GM21737 (cell line): ENCODE measurements around the gene ALDH16A1.

Source experiments
- ATAC-seq: cut with Tn5 transposase; IDR thresholded peaks from one replicate; pipeline ENCODE4 v1.9.1; 2021; ENCODE audit warnings: mild to moderate bottlenecking, moderate library complexity; ENCODE audit not compliant: unreplicated experiment

The ALDH16A1 gene

DNA sequence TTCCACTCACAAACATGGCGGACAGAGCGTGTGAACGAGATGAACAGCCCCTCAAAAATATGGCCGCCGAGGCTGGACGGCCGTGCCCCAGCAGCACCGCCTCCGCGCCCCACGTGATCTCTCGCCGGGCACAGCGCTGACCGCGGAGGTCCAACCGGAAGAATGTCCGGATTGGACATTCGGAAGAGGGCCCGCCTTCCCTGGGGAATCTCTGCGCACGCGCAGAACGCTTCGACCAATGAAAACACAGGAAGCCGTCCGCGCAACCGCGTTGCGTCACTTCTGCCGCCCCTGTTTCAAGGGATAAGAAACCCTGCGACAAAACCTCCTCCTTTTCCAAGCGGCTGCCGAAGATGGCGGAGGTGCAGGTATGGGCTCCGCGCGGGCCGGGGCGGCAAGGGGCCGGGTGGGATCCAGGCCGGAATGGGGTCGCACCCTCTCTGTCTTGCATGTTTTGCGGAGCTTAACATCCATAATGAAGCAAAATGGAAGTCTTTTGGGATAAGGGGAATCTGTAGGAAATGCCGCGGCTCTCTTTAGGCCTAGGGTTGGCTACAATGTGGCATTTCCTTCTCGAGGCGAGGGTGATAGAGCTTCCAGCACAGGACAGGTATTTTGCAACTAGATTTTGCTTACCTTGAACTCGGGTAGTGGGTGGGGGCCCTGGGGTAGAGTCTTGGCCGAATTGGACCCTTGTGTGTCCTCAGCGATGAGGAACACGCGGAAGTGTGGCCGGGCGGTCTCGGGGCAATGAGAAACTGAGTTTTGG lies 34.4 kb downstream of the ALDH16A1 start, which contains the start of gene RPL13A:
TSS of gene RPL13A (plus strand) at position 332 of the 769 bp plus-strand sequence. CDS start at position 354, 22 bp downstream.
- peak; percentile 89 for ATAC-seq

DNA sequence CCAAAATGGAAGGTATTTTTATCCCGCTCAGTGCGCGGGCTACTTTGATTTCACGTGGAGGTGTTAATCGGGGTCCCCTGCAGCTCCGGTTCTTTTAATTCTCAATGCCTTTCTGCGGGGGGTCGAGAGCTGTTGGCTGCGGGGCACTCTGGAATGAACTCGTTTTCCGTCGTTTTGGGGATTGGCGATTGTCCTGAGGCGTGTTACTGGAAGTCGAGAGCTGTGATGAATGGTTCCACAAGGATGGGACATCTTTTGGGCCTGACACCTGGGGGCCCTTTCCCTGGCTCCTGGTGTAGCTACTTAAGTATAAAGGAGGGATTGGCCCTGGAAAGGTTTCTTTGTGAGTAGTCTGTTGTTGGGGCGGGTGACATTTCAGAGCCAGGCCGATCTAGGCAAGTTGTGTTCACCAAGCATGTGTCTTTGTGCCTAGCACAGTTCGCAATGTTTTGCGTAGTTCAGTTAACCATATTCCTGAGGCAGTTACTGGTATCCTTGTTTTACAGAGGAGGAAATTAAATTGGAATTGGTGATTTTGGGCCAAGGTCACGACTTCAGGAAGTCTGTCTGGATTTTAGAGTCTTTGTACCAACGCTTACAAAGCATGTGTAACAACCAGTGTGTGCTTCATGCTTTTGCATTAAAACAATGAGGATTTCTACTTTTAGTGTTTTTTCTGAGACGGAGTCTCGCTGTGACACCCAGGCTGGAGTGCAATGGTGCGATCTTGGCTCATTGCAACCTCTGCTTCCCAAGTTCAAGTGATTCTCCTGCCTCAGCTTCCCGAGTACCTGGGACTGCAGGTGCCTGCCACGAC lies 35.2 kb downstream of the ALDH16A1 start:
- no peak for ATAC-seq

DNA sequence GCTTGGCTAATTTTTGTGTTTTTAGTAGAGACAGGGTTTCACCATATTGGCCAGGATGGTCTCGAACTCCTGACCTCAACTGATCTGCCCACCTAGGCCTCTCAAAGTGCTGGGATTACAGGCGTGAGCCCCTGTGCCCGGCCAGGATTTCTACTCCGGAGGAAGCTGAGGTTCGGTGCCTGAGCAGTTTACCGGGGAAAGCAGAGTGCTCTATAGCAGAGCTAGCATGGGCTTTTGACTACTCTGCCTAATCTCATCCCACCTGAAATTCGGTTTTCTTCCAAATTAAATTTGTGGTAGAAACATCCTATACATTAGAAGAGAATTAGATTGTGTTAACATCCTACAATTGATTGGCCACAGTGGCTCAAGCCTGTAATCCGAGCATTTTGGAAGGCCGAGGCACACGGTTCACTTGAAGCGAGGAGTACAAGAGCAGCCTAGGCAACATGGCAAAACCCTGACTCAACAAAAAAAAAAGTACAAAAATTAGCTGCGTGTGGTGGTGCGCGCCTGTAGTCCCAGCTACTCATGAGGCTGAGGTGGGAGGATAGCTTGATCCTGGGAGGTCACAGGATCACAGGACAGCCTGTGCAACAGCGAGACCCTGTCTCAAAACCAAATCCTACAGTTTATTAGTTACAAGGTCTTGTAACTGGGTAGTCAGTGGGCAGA lies 36.0 kb downstream of the ALDH16A1 start:
- no peak for ATAC-seq

DNA sequence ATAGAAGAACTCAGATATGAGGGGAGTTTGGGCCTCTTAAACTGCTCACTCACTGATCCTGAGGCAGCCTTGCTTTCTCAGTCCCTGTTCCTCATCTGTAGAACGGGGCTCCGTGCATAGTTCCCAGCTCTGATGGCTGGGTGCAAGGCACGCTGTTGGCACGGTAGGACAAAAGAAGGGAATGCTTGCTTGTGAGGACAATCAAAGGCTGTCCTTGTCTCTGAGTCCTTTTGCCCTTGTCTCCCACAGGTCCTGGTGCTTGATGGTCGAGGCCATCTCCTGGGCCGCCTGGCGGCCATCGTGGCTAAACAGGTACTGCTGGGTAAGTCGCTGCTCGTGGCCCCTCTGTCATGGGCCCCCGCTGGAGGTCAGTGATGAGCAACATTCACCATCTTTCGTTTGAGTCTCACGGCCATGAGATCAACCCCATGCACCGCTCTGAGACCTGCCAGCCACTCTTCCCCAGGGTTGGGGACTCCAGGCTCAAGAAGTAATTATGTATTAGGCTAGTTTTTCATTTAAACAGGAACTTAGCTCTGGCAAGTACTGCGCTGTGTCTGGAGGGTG lies 36.7 kb downstream of the ALDH16A1 start:
- ATAC-seq: no peak

DNA sequence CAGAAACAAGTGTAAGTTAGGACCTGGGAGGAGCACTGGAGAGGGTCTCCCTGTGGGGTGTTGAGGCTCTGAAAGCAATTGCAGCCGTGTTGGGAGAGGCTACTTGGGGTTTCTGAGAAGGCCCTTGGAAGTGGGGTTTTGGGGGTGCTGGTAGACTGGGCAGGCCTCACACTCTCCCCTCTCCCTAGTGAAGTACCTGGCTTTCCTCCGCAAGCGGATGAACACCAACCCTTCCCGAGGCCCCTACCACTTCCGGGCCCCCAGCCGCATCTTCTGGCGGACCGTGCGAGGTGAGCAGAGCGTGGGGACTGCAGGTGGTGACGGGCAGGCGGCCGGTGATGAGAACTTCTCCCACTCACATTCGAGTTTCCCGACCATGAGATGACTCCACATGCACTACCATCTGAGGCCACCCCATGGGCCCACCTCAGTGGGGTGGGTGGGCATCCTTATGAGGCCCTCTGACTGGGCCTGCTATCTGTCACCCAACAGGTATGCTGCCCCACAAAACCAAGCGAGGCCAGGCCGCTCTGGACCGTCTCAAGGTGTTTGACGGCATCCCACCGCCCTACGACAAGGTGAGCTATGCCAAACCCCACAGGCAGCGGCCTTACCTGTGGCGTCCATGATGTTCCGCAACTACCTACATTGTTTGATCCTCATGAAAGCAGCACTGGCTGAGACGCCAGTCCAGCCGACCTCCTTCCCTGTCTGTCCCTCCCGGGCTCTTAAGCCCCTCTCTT lies 37.4 kb downstream of the ALDH16A1 start:
- no peak for ATAC-seq

DNA sequence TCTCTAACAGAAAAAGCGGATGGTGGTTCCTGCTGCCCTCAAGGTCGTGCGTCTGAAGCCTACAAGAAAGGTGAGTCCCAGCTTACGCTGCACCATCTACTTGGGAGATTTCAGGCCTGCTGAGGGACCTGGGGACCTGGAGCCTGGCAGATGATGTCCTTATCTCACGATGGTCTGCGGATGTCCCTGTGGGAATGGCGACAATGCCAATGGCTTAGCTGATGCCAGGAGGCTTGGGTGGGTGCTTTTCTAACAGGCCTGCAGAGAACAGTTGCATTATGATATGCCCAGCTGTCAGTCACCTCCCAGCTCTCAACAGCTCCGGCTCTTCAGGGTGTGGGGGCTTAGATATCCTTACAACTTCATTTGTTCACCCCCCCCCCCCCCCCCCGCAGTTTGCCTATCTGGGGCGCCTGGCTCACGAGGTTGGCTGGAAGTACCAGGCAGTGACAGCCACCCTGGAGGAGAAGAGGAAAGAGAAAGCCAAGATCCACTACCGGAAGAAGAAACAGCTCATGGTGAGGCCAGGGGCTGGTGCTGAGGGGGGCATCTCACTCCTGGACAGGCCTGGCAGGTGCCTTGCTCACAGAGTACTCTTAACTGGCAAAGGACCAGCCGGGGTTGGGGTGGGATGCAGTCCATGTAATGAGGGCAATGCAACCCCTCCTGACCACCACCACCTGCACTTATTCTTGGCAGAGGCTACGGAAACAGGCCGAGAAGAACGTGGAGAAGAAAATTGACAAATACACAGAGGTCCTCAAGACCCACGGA lies 38.2 kb downstream of the ALDH16A1 start:
- no peak for ATAC-seq

DNA sequence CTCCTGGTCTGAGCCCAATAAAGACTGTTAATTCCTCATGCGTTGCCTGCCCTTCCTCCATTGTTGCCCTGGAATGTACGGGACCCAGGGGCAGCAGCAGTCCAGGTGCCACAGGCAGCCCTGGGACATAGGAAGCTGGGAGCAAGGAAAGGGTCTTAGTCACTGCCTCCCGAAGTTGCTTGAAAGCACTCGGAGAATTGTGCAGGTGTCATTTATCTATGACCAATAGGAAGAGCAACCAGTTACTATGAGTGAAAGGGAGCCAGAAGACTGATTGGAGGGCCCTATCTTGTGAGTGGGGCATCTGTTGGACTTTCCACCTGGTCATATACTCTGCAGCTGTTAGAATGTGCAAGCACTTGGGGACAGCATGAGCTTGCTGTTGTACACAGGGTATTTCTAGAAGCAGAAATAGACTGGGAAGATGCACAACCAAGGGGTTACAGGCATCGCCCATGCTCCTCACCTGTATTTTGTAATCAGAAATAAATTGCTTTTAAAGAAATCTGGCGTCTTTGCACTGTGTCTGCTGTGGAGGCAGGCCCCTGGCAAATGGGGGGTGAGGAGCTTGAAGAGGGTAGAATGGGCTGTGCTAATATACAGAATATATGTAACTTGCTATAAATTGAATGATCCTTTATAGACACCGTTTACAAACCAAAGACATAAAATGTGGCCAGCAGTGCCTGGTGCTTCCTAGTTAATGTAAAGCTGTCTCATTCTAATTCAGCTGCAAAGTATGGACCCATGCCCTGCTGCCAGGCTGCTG lies 39.0 kb downstream of the ALDH16A1 start:
- ATAC-seq: no peak

DNA sequence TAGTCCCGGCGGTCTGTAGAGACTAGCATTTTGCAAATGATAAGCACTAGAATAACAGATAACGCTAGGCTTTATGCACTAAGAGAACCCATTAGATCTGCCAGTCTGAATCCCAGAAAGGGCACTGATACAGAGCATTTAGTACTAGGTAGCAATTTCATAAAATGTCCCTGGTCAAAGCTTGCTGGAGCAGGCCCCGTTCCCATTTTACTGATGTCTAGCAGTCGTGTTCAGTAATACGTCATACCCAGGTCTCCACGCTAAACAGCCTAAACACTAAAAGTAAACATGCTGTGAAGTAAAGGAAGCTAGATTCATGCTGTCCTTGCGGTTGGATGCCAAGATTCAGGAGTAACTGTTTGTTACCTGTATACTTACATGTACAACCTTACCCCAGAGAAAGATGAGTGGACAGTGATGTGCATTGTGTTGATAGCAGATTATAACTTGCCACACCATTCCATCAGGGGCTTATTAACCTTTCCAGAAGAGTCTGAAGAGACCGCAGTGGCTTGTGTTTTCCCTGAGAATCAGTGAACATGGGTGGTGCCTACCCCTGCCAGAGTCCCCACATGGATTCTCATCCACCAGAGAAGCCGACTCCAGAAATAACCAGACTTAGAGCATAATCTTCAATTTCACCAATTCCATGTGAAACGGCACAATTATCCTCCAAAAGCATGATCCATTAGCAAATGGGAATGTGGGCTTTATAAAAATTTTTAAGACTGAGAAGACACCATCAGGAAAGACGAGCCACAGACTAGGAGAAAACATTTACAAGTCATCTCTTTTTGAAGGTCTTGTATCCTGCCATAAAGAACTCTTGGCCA lies 39.8 kb downstream of the ALDH16A1 start:
- ATAC-seq: no peak

DNA sequence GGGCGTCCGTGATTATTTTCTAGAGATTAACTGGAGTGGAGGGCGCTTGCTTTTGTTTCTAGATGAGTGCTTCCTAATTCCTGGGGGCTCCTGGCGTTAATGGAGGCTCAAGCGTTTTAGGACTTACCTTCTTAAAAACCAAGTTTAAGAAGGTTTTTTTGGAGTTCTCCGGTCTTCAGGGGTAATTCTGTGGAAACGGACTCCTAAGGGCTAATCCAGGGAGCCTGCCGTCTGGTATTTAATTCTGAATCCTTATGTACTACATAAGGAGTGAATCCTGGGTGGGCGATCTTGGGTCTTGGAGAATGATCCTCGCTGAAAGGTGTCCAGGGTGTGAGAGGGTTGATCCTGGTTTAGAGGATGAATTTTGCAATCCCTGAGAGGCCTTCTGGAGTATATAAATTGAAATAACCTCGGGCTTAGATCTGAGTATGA lies 43.6 kb downstream of the ALDH16A1 start:
- ATAC-seq: no peak

DNA sequence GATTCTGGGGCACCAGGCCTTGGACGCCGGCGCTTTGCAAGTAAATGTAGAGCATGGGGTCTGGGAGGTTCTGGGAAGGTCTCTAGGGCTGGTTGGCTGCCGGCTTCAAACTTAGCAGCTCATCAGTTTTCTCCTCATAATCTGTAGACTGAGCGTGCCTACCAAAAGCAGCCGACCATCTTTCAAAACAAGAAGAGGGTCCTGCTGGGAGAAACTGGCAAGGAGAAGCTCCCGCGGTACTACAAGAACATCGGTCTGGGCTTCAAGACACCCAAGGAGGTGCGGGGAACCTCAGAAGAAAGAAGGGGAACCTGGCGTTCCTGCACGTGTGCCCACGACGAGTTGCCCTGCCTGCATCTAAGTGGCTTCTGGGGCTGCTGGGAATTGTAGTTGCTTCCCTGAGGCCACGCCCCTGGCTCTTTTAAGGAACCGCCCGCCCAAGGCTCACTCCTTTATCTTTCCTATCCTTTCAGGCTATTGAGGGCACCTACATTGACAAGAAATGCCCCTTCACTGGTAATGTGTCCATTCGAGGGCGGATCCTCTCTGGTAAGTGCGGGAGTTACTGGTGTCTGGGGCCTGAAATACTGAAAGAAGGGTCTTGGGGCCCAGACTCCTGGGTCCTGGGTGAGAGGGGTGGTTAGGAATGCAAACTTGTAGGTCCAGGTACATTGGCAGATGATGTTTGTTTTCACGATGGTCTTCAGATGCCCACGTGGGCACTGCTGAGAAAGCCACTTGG lies 44.2 kb downstream of the ALDH16A1 start:
- no peak for ATAC-seq

DNA sequence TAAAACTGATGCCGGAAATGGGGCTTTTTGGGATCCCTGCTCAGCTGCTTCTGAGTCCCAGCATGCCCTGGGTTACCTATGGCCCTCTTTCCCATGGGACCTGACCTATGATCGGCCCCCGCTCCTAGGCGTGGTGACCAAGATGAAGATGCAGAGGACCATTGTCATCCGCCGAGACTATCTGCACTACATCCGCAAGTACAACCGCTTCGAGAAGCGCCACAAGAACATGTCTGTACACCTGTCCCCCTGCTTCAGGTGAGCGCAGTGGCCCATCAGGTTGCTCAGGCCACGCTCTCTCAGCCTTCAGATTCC lies 44.7 kb downstream of the ALDH16A1 start:
- ATAC-seq: no peak

DNA sequence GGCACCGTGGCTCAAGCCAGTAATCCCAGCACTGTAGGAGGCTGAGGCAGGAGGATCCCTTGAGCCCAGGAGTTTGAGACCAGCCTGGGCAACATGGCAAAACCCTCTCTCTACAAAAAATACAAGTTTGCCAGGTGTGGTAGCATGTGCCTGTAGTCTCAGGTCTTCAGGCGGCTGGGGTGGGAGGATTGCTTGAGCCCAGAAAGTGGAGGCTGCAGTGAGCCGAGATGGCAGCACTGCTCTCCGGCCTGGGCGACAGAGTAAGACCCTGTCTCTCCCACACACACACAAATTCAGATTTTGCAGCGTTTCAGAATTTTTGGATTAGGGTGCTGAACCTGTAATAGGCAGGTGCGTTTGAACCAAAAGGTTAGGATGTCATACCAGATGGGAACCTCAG lies 45.5 kb downstream of the ALDH16A1 start:
- no peak for ATAC-seq

DNA sequence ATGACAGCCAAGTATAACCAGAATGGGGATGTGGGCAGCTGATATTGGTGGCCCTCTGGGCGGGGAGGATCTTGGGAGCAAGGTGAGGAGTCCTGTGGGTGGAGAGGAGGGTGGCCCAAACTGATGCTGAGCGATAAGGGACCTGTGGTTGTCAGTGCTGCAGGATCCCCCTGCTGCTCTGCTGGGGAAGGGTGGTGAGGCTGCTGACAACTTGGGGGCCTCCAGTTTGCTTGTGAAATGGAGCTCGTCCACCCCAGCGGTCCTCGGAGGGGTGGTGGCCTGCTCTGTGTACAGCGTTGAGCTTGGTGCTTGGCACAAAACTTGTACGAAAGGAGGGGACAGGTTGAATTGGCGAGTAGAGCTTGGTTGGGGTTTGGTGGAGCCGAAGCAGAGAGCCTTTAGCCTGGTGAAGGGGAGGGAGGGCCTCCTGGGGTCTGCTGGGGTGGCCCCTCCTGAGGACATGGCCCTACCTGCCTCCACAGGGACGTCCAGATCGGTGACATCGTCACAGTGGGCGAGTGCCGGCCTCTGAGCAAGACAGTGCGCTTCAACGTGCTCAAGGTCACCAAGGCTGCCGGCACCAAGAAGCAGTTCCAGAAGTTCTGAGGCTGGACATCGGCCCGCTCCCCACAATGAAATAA lies 46.1 kb downstream of the ALDH16A1 start:
- ATAC-seq: no peak

DNA sequence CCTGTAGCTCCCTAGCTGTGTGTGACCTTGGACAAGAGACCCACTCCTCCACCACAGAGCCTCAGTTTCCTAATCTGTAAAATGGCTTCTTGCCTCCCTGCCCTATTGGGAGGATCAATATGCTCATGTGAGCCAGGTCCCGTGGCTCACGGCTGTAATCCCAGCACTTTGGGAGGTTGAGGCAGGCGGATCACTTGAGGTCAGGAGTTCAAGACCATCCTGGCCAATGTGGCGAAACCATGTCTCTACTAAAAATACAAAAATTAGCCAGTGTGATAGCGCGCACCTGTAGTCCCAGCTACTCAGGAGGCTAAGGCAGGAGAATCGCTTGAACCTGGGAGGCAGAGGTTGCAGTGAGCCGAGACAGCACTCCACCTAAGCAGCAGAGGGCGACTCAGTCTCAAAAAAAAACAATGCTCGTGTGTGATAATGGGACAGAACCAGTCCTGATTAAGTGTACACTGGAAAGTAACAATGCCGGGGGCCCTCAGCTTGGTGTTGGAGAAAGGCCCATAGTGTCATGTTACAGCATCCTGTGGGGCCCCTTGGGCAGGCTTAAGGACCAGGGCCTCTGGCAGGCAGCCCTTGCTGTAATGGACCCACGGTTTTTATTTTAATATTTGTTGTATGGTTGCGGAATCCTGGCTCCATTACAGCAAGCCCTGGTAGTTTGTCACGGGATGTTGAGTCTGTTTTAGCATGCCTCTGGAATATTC lies 50.0 kb downstream of the ALDH16A1 start:
- ATAC-seq: no peak

DNA sequence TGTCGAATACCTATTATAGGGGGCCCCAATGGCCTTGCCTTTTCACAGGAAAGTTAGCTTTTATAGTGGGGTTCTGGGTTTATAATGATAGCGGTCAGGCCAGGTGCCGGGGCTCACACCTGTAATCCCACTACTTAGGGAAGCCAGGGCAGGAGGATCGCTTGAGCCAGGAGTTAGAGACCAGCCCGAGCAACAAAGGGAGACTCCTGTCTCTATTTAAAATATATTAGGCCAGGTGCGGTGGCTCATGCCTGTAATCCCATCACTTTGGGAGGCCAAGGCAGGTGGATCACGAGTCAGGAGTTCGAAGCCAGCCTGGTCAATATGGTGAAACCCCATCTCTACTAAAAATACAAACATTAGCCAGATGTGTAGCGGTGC lies 50.5 kb downstream of the ALDH16A1 start:
- no peak for ATAC-seq

DNA sequence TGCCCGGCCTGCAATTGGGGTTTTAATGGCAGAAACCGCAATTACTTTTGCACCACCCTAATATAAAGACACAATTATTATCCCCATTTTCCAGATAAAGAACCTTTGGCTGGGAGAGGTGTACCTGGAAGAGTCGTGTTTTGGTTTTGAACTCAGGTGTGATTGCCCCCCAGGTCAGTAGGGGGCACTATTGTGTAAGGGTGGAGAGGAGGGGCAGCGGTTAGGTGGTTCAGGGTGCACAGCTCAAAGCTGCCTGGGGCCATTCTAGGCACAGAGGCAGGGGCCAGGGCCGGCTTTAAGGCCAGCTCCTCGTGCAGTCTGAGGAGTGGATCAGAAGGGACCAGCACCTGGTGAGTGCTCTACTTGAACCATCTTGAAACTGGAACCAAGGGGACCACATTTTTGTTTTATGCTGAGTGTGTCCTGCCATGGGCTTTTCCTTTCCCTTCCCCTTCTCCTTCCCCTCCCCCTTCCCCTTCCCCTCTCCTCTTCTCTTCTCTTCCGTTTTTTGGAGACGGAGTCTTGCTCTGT lies 53.6 kb downstream of the ALDH16A1 start:
- ATAC-seq: no peak
